ENCODE data around the gene CPT1A.

Gene CPT1A

GRCh38 chr11:68751004-68751325 is 90.8 kb downstream of the CPT1A start:
- DNase-seq, result no peak

- no peak for DNase-seq
Measured at GRCh38 chr11:68750195-68751003, 91.3 kb downstream of the CPT1A start.

DNA sequence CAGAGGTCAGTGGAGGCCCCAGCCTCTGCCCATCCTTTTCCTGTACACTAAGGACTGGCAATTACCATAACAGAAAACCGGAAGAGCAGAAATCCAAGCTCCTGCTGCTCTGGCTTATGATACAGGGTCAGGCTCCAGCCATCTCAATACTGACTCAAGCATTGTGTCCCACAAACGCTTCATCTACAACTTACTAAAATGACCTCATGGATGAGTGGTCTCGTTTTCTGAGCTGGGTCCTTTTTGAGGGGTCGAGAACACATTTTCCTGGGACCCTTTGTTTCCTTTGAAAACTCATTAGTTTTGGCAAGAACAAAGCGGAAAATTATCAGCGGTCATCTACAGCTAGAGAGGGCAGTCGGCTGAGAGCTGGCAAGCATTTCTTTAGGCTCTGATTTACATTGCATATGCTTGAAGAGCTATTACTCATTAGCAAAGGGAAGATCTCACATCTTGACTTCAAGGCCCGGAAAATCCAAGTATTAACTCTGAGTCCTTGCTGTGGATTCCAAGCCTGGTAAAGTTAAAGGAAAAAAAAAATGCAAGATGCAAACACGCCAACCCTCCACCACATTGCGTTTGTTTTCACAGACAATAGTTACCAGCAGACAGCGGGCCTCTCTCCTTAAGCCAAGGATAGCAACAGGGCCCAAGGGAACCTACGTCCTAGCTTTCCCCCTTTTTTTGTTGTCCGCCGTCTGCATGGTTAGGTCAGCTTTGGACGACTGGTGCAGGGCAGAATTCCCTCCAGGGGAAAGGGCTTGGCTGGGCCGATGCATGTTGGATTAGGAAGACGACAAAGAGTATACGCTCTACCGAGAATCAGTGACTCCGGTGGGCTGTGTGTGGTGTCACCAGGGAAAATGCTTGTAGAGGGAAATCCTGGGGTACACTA is 92.2 kb downstream of the CPT1A start:
- DNase-seq, result no peak

- no peak for DNase-seq
Measured at GRCh38 chr11:68748061-68748460, 93.7 kb downstream of the CPT1A start.

DNA sequence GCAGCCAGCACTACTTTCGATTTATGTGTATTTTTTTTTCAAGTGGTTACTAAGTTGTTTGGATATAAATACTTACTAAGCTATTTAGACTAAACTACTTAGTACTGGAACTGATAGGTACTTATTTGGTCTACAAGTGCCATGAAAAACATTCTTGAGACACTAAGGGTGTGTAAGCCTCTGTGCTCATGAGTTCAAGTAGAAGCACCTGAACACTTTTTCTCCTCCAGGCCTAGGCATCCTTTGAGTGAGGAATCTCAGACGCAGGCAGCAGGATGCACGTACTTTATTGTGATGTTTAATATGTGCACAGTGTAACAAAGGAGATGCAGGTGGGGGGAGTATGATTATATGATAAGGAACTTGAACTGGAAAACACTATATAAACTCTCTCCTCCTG is 98.2 kb downstream of the CPT1A start:
- DNase-seq, result no peak

DNA sequence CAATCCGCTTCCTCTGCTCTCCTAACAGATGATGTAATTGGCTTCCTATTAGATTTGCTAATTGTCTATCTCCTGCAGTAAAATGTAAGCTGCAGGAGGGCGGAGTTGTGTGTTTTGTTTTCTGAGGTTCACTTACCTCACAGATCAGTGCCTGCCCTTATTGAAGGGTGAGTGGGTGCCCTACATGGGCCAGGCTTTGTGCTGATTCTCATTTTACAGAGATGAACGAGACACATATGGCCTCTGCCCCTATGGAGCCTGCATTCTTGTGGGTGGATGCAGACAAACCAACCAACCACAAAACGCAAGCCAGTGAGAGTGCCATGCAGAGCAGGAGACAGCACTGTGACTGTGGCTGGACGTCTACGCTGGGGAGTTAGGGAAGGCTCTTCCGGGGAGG is 100.3 kb downstream of the CPT1A start:
- DNase-seq, result no peak

- no peak for DNase-seq
Measured at GRCh38 chr11:68735646-68736045, 106.1 kb downstream of the CPT1A start.

DNA sequence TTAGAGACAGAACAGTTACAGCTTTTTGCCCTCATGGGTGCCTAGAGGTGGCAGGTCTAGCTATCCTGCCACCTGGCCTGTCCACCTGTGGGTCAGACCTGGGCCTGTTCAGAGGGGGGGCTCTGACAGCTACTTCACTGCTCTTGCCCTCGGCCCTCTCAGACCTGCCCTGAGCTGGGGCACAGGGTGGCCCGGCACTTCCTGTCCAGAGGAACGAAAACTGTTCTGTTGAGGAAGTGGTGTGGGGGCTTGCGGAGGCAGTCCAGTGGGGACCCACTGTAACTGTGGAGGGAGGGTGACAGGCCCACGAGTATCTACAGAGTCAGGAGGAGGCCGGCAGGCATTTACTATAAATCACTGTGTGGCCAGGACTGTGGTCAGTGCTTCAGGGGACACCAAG is 106.6 kb downstream of the CPT1A start:
- DNase-seq, result no peak

DNA sequence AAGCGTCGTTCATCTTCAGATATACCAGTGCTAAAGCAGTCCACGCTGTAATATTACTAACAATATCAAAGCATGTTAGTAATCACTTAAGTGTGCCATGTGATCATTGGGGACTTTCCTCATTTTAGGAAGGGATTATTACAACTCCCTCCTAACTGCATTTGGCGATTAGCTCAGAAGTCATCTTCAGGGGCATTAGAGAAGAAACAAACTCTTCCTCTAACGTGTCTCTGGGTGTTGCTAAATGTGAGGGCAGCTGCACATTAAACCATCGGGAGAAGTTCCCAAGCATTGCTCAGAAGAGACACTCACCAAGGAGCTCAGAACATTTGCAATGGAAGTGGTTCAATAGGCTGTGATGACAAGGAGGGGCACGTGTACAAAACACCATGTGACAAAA is 107.6 kb downstream of the CPT1A start:
- DNase-seq, result no peak

DNA sequence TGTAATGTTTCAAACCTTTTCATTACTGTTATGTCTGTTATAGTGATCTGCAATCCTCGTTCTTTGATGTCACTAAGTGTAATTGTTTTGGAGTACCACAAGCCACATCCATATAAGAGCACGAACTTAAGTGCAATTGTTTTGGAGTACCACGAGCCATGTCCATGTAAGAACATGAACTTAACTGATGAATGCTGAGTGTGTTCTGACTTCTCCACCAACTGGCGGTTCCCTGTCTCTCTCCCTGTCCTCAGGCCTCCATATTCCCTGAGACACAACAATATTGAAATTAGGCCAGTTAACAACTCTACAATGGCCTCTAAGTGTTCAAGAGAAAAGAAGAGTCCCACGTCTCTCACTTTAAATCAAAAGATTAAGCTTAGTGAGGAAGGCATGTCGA is 113.9 kb downstream of the CPT1A start:
- DNase-seq, result no peak

GRCh38 chr11:68724293-68724692 is 117.4 kb downstream of the CPT1A start:
- DNase-seq, result no peak

DNA sequence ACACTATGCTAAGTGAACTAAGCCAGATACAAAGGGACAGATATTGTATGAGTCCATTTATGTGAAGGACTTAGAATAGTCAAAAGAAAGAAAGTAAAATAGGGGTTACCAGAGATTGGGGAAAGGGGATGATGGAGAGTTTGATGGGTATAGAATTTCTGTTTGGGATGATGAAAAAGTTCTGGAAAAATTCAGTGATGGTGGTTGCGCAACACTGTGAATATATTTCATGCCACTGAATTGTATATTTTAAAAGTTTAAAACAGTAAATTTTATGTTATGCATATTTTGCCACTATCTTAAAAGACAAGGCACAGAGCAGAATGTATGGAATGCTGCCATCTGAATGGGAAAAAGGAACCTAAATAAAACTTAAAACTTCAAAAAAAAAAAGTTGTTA is 119.6 kb downstream of the CPT1A start:
- DNase-seq, result no peak

DNA sequence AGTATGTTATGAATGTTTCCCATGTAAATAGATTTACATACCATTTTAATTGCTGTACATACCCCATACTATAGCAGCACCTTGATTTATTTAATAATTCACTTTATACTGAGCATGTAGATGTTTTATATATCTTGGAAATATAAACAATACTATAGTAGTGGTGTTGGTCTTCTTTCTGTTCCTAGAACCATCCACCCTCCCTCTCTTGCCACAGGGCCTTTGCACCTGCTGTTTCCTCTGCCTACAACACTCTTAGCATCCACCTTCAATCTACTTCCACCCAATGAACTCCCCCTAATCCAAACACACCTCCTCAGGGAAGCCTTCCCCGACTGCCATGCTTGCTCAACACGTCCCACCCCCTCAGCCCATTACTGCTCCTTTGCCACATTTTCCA is 120.6 kb downstream of the CPT1A start:
- DNase-seq, result no peak

GRCh38 chr11:68715456-68716122 is 126.1 kb downstream of the CPT1A start:
- no peak for DNase-seq

DNA sequence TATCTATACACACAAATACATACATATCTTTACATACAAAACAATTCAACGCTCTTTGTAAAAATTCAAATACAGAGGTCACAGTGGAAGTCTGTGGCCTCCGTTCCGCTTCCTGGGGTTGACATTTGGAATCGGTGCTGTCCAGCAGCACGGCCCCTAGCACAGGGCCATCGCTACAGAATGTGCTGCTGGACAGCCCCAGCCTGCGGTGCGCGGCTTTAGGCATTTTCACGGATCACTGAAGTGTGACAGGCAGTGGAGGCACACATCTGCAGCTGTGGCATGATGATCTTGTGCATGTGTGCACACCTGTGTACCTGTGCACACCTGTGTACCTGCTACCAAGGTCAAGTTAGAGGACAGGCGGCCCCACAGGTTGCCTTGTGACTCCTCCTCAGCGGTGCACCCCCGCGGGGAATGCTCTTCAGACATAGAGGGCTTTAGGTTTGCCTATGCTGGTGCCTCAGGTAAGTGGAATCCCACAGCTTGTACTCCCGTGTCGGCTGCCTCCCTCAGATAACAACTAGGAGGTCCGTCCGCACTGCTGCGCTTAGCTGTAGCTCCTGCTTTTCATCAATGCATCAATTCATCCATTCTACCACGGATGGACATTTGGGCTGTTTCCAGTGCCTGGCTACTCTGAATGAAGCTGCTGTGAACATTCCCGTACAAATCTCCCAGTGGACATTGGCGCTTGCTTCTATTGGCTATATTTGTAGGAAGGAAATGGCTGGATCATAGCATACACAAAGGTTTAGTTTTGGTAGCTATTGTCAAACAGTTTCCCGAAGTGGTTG is 127.5 kb downstream of the CPT1A start:
- DNase-seq, result no peak

- DNase-seq, result no peak
Measured at GRCh38 chr11:68711114-68711513, 130.6 kb downstream of the CPT1A start.

DNA sequence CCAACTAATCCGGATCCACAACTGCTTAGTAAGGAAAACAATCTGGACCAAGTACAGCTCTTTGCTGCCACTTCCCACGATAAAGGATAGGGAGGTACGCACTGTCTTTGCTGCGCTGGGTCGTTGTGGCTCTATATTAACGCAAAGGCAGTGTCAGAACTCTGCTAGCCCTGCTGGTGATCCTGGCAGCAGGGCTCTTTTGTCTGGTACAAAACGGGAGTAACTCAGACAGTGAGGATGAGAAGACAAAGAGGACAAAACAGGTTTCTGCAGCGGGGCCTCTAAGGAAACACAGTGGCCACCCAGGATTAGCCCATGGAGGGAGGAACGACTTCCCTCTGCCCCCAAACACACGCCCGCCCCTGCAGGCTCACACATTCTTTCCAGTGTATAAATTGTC is 131.3 kb downstream of the CPT1A start:
- DNase-seq, result no peak

- DNase-seq, result no peak
Measured at GRCh38 chr11:68709062-68709461, 132.7 kb downstream of the CPT1A start.

DNA sequence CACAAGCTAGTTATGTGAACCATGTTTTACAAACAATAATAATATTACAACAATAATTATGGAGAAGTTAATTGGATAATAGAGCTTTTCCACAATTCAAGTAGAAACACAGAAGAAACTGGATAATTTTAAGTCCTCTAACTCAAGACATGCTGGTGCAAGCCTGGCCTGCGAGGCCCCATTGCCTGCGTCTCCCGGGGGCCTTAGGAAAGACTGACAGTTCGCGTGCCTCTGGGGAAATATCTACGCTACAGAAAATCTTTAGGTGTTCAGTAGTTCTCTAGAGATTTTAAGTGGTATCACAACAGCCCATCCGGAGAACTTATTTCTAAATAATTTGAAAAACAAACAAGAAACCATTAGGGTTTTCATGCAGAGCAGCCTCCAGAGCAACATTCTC is 134.2 kb downstream of the CPT1A start:
- no peak for DNase-seq

GRCh38 chr11:68704887-68705286 is 136.8 kb downstream of the CPT1A start:
- no peak for DNase-seq

Data from activated CD4-positive, alpha-beta T cell treated with anti-CD3 and anti-CD28 coated beads, Interleukin-2, amount 50 U/mL, for 16 hours (primary cell).